ENCODE measurements around the gene ELMOD3. TPM values are rescaled to one million over a fixed set of nuclear protein-coding genes. Genes with fewer than 3 reads are reported as not detected.
"Not testable (repeated sequence)": the region's sequence is repeated elsewhere in the genome, so short reads cannot be mapped to it uniquely, and the experiment has no call there.

Gene ELMOD3
- polyA plus RNA-seq, 1 donor: 29.0 TPM

DNA sequence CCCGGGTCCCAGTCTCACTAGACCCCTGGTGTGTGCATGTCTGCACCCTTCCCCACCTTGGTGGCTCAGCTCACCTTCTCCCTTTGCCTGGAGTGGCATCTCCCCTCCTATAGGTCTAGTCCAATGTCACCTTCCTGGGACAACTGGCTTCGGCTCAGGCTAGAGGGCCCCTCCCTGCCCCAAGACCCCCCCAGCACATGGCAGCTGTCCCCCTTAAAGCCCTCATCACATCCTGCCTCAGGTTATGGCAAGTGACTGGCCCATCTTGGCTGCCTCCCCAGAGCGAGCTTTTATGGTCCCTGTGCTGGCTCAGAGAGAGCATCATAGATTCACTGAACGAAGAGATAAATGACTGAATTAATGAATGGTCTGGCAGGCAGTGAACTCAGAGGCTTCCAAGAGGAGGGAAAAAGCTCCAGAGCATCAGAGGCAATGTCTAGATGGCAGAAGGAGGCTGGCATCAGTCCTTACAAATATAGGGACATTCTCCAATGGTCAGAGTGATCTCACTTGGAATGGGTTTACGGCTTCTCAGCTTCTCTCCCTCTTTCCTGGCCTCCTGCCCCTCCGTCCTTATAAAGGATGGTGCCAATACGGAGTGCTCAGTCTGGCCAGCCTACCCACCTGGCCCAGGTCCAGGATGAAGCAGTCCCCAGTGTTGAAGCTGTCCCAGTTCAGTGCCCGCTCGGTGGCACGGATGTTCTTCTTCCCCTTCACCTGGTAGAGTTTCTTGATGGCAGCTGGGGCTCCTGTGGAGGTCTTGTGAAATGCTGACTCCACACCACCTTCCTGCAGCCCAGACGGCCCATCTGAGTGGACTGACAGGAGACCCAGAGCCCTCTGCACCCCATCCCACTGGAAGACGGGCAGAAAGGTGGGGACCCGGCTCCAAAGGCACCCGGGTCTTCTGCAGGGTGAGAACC, 46.2 kb downstream of the ELMOD3 start:
- Histone ChIP-seq H3K4me3 (ENCODE audit: low read length) (no peak overlapping the region), H3K9me3 (ENCODE audit: control insufficient read depth, low read depth, low read length) (peaks cover 7% of the 10 kb centered on the region), H3K4me1 (ENCODE audit: control insufficient read depth, insufficient read depth, low read length) (peaks cover 2% of the 10 kb centered on the region), H3K27ac (ENCODE audit: low read length) (no peak overlapping the region), H3K27me3 (ENCODE audit: control insufficient read depth, insufficient read depth, low read length) (no peaks in the 10 kb centered on the region), H3K36me3 (ENCODE audit: control insufficient read depth, insufficient read depth, low read length) (peaks cover 13% of the 10 kb centered on the region)
- WGBS (ENCODE audit: insufficient coverage, low lambda C conversion rate): 83% methylated on average over 1 of the region's 14 CpGs
- no peak for DNase-seq

DNA sequence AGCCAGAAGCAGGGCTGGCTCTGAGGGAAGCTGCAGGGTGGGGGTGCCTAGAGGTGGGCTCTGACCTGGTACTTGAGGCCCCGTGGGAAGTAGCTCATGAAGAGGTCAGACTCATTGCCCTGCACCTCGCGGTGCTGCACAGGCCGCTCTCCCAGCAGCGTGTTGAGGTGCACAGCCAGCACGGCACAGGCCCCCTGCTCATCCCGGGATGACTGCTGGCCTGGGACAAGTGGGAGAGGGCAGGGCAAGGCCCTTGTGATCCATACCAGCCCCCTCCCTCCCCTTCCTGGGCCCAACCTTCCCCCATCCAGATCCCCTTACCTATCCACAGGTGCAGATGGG, 46.9 kb downstream of the ELMOD3 start:
- no peaks in the 10 kb centered on the region for H3K27me3 ChIP-seq (ENCODE audit: control insufficient read depth, insufficient read depth, low read length)
- H3K4me3 ChIP-seq (ENCODE audit: low read length): no peak overlapping the region

DNA sequence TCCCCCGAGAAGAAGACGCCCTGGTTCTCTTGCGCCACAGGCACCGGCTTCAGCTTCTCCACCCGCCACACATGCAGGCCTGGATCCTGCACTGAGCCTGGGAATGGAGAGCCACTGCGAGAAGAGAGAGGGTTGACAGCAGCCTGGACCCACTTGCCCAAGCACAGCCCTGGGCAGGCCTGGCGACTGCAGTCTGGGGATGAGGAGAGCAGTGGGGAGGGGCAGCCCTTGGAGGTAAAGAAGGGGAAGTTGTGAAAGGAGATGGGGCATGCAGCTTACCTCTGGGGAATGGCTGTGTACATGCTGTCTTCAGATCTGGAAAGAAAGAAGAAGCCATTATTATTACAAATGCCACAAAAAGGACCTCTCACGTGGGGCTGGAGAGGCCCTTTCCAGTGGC, 47.3 kb downstream of the ELMOD3 start:
- Histone ChIP-seq H3K27ac (ENCODE audit: low read length) (no peak overlapping the region), H3K9me3 (ENCODE audit: control insufficient read depth, low read depth, low read length) (peaks cover 7% of the 10 kb centered on the region), H3K4me1 (ENCODE audit: control insufficient read depth, insufficient read depth, low read length) (peaks cover 7% of the 10 kb centered on the region), H3K36me3 (ENCODE audit: control insufficient read depth, insufficient read depth, low read length) (peaks cover 13% of the 10 kb centered on the region), H3K4me3 (ENCODE audit: low read length) (no peak overlapping the region), H3K27me3 (ENCODE audit: control insufficient read depth, insufficient read depth, low read length) (no peaks in the 10 kb centered on the region)
- DNase-seq: no peak
- no CpG with 5 or more reads among the region's 8 CpGs for WGBS (ENCODE audit: insufficient coverage, low lambda C conversion rate)

More for the DNA sequence above, 46.9 kb downstream of the ELMOD3 start:
- H3K27ac ChIP-seq (ENCODE audit: low read length): no peak overlapping the region
- WGBS (ENCODE audit: insufficient coverage, low lambda C conversion rate): no CpG with 5 or more reads among the region's 7 CpGs
- no peak for DNase-seq
- peaks cover 13% of the 10 kb centered on the region for H3K36me3 ChIP-seq (ENCODE audit: control insufficient read depth, insufficient read depth, low read length)
- H3K4me1 ChIP-seq (ENCODE audit: control insufficient read depth, insufficient read depth, low read length): peaks cover 7% of the 10 kb centered on the region
- peaks cover 7% of the 10 kb centered on the region for H3K9me3 ChIP-seq (ENCODE audit: control insufficient read depth, low read depth, low read length)

DNA sequence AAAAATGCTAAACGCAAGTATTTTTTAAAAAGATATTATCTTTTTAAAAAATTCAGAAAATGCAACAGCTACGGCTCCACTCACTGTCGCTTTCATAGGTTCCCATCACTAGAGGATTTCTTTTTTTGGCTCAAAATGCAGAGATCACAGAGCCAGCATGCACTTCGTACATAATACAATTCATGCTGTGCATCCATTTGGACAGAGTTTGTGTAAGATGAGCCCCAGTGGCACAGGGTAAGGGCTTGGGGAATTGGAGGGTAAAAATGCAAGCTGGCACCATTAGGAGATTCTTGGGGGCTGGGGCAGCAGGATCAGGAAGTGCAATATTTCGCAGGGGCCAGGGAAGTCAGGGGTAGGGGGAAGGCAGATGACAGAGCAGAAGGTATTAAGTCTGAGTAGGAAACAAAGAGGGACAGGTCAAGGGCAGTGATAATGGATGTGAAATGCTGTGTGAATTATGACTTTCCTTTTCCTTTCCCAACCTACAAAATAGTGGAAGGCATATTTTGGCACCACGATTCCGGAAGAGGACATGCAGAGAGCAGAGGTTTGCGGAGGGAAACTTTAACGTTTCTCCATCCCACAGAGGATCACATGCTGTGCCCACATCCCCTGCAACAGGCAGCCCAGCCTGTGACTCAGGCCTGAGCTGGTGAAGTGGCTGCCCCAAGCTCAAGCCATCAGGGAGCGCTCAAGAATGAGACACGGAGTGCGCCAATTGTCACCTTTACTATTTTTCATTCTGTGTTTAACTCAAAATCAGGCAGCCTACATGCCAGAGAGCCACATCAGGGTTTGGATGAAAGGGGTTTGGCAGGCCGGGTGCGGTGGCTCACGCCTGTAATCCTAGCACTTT, 50.9 kb downstream of the ELMOD3 start:
- Histone ChIP-seq H3K27me3 (ENCODE audit: control insufficient read depth, insufficient read depth, low read length) (no peaks in the 10 kb centered on the region), H3K4me1 (ENCODE audit: control insufficient read depth, insufficient read depth, low read length) (peaks cover 17% of the 10 kb centered on the region), H3K27ac (ENCODE audit: low read length) (no peak overlapping the region), H3K4me3 (ENCODE audit: low read length) (no peak overlapping the region), H3K9me3 (ENCODE audit: control insufficient read depth, low read depth, low read length) (peaks cover 7% of the 10 kb centered on the region), H3K36me3 (ENCODE audit: control insufficient read depth, insufficient read depth, low read length) (peaks cover 5% of the 10 kb centered on the region)
- DNase-seq: no peak
- 100% methylated on average over 2 of the region's 15 CpGs for WGBS (ENCODE audit: insufficient coverage, low lambda C conversion rate)

DNA sequence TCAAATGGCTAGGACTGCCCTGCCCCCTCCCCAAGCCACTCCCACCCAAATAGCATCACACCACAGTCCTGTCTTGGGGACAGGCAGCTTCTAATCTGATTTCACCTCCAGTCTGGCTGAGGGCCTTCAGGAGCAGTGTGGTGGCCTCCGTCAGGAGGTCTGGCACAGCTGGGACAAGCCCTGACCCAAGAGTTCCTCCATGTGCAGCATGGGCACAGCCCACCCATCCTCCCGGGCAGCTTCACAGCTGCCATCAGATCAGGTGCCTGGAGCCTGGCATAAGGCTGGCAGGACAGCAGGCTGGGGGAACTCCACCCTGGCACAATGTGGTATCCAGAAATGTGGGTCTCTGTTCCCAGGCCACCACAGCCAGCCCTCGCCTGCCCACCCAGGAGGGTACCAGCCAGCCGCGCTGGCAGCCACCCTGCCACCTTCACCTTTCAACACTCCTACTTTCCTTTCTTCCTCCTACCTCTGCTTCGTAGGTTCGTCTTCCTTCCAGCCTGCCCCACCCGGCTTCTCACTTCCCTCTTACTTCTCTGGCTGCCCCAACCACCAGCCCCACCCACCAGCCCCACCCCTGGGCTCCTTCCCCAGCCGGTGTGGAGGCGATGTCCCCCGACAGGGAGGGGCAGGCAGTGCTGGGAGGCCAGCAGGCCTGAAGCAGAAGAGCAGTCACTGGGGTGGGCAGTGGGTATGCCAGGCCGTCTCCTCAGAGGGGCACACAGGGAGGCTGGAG, 55.4 kb downstream of the ELMOD3 start, which contains the start of gene CAPG:
TSS of gene CAPG (minus strand) at position 522 of the 739 bp plus-strand sequence. CDS start 8,221 bp downstream, outside the sequence.
- Histone ChIP-seq H3K9me3 (ENCODE audit: control insufficient read depth, low read depth, low read length) (no peaks in the 10 kb centered on the region), H3K4me3 (ENCODE audit: low read length) (no peak within 1 kb of the TSS), H3K27ac (ENCODE audit: low read length) (peak within 1 kb of the TSS; percentile 30), H3K27me3 (ENCODE audit: control insufficient read depth, insufficient read depth, low read length) (no peaks in the 10 kb centered on the region), H3K4me1 (ENCODE audit: control insufficient read depth, insufficient read depth, low read length) (peaks cover 35% of the 10 kb centered on the region), H3K36me3 (ENCODE audit: control insufficient read depth, insufficient read depth, low read length) (no peaks in the 10 kb centered on the region)
- 23% methylated on average over 4 of the region's 12 CpGs for WGBS (ENCODE audit: insufficient coverage, low lambda C conversion rate)
- DNase-seq: peak in 1 of 2 donors; percentile 77

DNA sequence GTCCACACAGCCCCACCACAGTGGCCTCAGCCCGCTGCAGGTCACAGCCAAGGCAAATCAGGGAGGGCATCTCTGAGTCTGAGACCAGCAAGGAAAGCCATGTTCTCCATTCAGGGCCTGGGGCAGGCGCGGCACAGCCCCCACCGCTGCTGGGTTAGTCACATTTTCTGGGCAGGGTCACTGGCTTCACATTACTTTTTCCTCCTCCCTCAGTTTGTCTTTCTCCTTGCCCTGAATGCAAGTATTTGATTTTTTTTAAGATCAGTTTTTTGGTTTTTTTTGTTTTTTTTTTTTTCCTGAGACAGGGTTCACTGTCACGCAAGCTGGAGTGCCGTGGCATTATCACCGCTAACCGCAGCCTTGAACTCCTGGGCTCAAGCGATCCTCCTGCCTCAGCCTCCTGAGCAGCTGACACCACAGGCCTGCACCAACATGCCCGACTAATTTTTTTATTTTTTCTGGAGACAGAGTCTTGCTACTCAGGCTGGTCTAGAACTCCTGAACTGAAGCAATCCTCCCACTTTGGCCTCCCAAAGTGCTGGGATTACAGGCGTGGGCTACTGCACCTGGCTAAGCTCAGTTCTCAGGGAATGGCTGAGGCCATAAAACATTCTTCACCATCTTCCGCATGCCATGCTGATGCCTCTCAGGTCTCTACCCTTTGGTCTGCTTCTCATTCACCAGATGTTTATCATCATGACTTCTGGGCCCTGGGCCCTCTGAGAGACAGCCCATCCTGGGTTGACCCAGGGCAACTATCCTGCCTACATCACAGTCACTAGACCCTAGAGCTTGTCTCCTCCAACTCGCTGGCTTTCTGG, 56.2 kb downstream of the ELMOD3 start:
- peaks cover 35% of the 10 kb centered on the region for H3K4me1 ChIP-seq (ENCODE audit: control insufficient read depth, insufficient read depth, low read length)
- peak overlapping the region; percentile 28 for H3K27ac ChIP-seq (ENCODE audit: low read length)
- H3K4me3 ChIP-seq (ENCODE audit: low read length): no peak overlapping the region
- 80% methylated on average over 2 of the region's 13 CpGs for WGBS (ENCODE audit: insufficient coverage, low lambda C conversion rate)
- no peaks in the 10 kb centered on the region for H3K9me3 ChIP-seq (ENCODE audit: control insufficient read depth, low read depth, low read length)
- H3K27me3 ChIP-seq (ENCODE audit: control insufficient read depth, insufficient read depth, low read length): no peaks in the 10 kb centered on the region
- no peaks in the 10 kb centered on the region for H3K36me3 ChIP-seq (ENCODE audit: control insufficient read depth, insufficient read depth, low read length)
- DNase-seq: peak in 1 of 2 donors; percentile 29

DNA sequence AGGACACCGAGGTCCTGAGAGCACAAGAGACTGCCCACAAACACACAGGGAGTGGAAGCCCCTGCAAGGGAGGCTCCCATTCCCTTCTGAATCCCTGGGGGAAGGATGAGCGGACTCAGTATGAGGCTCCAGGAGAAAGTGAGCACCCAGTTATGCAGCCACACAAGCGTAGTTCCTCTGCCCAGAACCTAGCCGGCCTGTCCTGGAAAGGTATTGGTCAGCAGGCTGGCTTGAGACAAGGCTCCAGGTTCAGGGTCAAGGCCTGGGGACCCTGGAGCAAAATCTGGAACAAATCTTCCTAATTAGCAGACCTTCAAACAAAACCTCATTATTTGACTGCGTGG, 56.8 kb downstream of the ELMOD3 start:
- H3K4me1 ChIP-seq (ENCODE audit: control insufficient read depth, insufficient read depth, low read length): peaks cover 31% of the 10 kb centered on the region
- no peaks in the 10 kb centered on the region for H3K27me3 ChIP-seq (ENCODE audit: control insufficient read depth, insufficient read depth, low read length)
- no peak overlapping the region for H3K4me3 ChIP-seq (ENCODE audit: low read length)
- peak overlapping the region; percentile 28 for H3K27ac ChIP-seq (ENCODE audit: low read length)
- WGBS (ENCODE audit: insufficient coverage, low lambda C conversion rate): no CpG with 5 or more reads among the region's 5 CpGs
- H3K9me3 ChIP-seq (ENCODE audit: control insufficient read depth, low read depth, low read length): no peaks in the 10 kb centered on the region
- DNase-seq: no peak
- H3K36me3 ChIP-seq (ENCODE audit: control insufficient read depth, insufficient read depth, low read length): no peaks in the 10 kb centered on the region

DNA sequence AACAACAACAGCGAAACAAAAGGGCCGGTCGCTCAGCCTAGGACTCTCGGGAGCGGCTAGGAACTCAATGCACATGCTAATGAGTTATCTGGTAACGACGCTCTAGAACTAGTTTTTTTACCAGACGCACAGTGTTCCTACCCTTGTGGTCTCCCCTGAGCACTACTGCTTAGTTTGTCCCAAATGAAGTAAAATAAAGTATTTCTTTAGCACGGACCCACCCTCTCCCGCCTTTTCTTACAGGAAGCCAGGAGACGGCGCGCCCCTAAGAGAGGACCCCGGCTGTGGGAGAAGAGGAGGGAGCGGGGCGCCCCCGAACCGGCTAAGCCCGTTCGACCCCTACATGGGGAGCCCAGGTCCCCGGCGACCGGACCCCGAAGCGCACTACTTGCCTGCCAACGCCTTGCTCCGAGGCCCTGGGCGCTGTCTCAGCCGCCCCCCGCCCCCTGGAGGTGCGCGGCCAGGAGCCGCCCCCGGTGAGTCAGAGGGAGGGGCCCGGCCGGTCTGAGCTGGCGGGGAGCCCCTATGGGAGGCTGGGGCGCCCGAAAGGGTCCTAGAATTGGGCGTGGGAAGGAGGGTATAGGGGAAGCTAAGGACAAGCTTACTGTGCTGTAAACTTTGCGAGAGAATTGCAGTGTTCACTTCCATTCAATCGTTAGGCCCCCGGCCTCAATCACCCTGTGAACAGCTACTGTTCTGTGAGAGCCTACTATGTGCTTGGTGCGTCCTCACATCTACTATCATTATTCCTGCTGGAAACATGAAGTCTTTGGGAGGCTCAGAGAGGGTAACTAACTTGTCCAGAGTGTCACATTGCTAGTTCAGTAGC, 59.2 kb downstream of the ELMOD3 start:
- H3K4me1 ChIP-seq (ENCODE audit: control insufficient read depth, insufficient read depth, low read length): peaks cover 35% of the 10 kb centered on the region
- peaks cover 3% of the 10 kb centered on the region for H3K9me3 ChIP-seq (ENCODE audit: control insufficient read depth, low read depth, low read length)
- WGBS (ENCODE audit: insufficient coverage, low lambda C conversion rate): no CpG with 5 or more reads among the region's 44 CpGs
- H3K27me3 ChIP-seq (ENCODE audit: control insufficient read depth, insufficient read depth, low read length): no peaks in the 10 kb centered on the region
- H3K27ac ChIP-seq (ENCODE audit: low read length): peak overlapping the region; percentile 80
- H3K4me3 ChIP-seq (ENCODE audit: low read length): peak overlapping the region; percentile 66
- DNase-seq: peak; percentile 75 to 85
- H3K36me3 ChIP-seq (ENCODE audit: control insufficient read depth, insufficient read depth, low read length): no peaks in the 10 kb centered on the region

DNA sequence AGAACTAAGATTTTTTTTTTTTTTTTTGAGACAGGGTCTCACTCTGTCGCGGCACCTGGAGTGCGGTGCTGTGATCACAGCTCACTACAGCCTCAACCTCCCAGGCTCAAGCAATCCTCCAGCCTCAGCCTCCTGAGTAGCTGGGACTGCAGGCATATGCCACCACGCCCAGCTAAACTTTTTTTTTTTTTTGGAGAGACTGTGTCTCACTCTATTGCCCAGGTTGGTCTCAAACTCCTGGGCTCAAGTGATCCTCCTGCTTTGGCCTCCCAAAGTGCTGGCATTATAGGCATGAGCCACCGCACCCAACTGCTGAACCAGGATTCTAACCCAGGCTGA, 59.8 kb downstream of the ELMOD3 start:
- H3K27me3 ChIP-seq (ENCODE audit: control insufficient read depth, insufficient read depth, low read length); H3K9me3 ChIP-seq (ENCODE audit: control insufficient read depth, low read depth, low read length); DNase-seq; H3K4me3 ChIP-seq (ENCODE audit: low read length); H3K36me3 ChIP-seq (ENCODE audit: control insufficient read depth, insufficient read depth, low read length): not testable (repeated sequence)
- peak overlapping the region; percentile 80 for H3K27ac ChIP-seq (ENCODE audit: low read length)
- WGBS (ENCODE audit: insufficient coverage, low lambda C conversion rate): no CpG with 5 or more reads among the region's 5 CpGs
- peaks cover 39% of the 10 kb centered on the region for H3K4me1 ChIP-seq (ENCODE audit: control insufficient read depth, insufficient read depth, low read length)
